GM12878 (cell line): ENCODE measurements around the gene SFI1. TPM values are rescaled to one million over a fixed set of nuclear protein-coding genes. Genes with fewer than 3 reads are reported as not detected.
A peak's percentile ranks its signal among the peaks of the same experiment; 100 is the strongest.

Source experiments
- ATAC-seq: fragments of 200-7000 bp; cut with Tn5 transposase; 3 replicates; pipeline ENCODE4 v1.9.1; 2020; ENCODE audit warnings: mild to moderate bottlenecking, moderate library complexity
- BruUV-seq: library from RNA; stranded (reverse); fragments of 400-500 nt; replicated peaks from 2 replicates; lab custom pipeline; 2021; lab: Mats Ljungman, UMichigan
- CTCF ChIA-PET: fragments of 300-600 bp; sonication (Branson Sonifier 250); formaldehyde crosslinking; extraction: SDS; loops from one replicate; lab custom pipeline; 2021; ENCODE audit warnings: inconsistent platforms; lab: Yijun Ruan, JAX
- POLR2A ChIA-PET: fragments of 350-600 bp; formaldehyde crosslinking; extraction: SDS; loops from one replicate; lab custom pipeline; 2021; ENCODE audit warnings: inconsistent platforms; lab: Charles Lee
- RAD21 ChIA-PET: fragments of 300-600 bp; sonication (Branson Sonifier 250); formaldehyde crosslinking; loops from one replicate; lab custom pipeline; 2023; ENCODE audit warnings: antibody characterized with exemption; ENCODE audit not compliant: unreplicated experiment; lab: Charles Lee
- SMC1A ChIA-PET: fragments of 300-600 bp; sonication (Branson Sonifier 250); formaldehyde crosslinking; loops from one replicate; lab custom pipeline; 2023; ENCODE audit not compliant: unreplicated experiment, uncharacterized antibody; lab: Charles Lee
- DNase-seq: peaks from one replicate; pipeline ENCODE4 v3.0.0-alpha.2; 2011; ENCODE audit warnings: low read depth, low spot score
- FAIRE-seq: peaks from 3 replicates; lab custom pipeline; 2011; peaks lifted over from hg19 to GRCh38; lab: Jason Lieb, UNC
- H2AFZ ChIP-seq: 2 replicates; pipeline ENCODE4 v1.6.0; 2011; ENCODE audit warnings: low read depth, low read length, control low read depth; ENCODE audit not compliant: control insufficient read depth
- H3K27ac ChIP-seq: 2 replicates; pipeline ENCODE4 v1.5.1; 2011; ENCODE audit warnings: control low read depth; ENCODE audit not compliant: control insufficient read depth, insufficient read depth
- H3K27me3 ChIP-seq, 2 experiments: replicated peaks in 1 of 2; 2 replicates each; pipeline versions ENCODE4 v1.6.0 to v1.6.1; 2011; ENCODE audit warnings: low read length in 1 of 2; ENCODE audit not compliant: control insufficient read depth in 2 of 2, insufficient read depth in 2 of 2
- H3K36me3 ChIP-seq, 2 experiments: 2 replicates each; pipeline ENCODE4 v1.5.1; 2011; ENCODE audit warnings: low read length in 1 of 2; ENCODE audit not compliant: control insufficient read depth in 2 of 2, insufficient read depth in 2 of 2
- H3K4me1 ChIP-seq: 2 replicates; pipeline ENCODE4 v1.6.1; 2011; ENCODE audit warnings: mild to moderate bottlenecking, low read length, moderate library complexity, mixed read lengths; ENCODE audit not compliant: control insufficient read depth, insufficient read depth
- H3K4me2 ChIP-seq: 2 replicates; pipeline ENCODE4 v1.6.0; 2011; ENCODE audit warnings: control low read depth; ENCODE audit not compliant: control insufficient read depth, insufficient read depth
- H3K4me3 ChIP-seq: fragments of 200-600 bp; sonication (generic); 2 replicates; pipeline ENCODE4 v1.5.1; 2016
- H3K79me2 ChIP-seq: 2 replicates; pipeline ENCODE4 v1.6.0; 2011; ENCODE audit warnings: low read length; ENCODE audit not compliant: control insufficient read depth, insufficient read depth
- H3K9ac ChIP-seq: 2 replicates; pipeline ENCODE4 v1.8.0; 2011; ENCODE audit warnings: low read length, control low read depth, mixed read lengths; ENCODE audit not compliant: control insufficient read depth, insufficient read depth
- H3K9me3 ChIP-seq: replicated peaks from 3 replicates; pipeline ENCODE4 v1.5.1; 2011; ENCODE audit warnings: mild to moderate bottlenecking, low read length; ENCODE audit not compliant: control insufficient read depth, insufficient read depth
- H4K20me1 ChIP-seq: 2 replicates; pipeline ENCODE4 v1.6.0; 2011; ENCODE audit not compliant: control insufficient read depth, insufficient read depth
- BHLHE40 ChIP-seq, 2 experiments: fragments of 450-650 bp in 1 of 2; IDR thresholded peaks; 2 replicates each; pipeline ENCODE4 v1.6.1; 2011 to 2017; ENCODE audit warnings: low read depth in 2 of 2, borderline replicate concordance in 1 of 2, improper control_type of control experiment in 1 of 2, low read length in 1 of 2, mild to moderate bottlenecking in 1 of 2
- DPF2 ChIP-seq: fragments of 450-650 bp; IDR thresholded peaks from 2 replicates; pipeline ENCODE4 v1.6.1; 2017; ENCODE audit warnings: mild to moderate bottlenecking
- NR2F1 ChIP-seq: fragments of 450-650 bp; conservative IDR thresholded peaks from 2 replicates; pipeline ENCODE4 v1.6.1; 2017; ENCODE audit warnings: mild to moderate bottlenecking
- ZNF687 ChIP-seq: fragments of 450-650 bp; IDR thresholded peaks from 2 replicates; pipeline ENCODE4 v1.6.1; 2017; ENCODE audit warnings: mild to moderate bottlenecking, moderate library complexity
- WGBS: methylation state at CpG from one replicate; pipeline ENCODE4 v1.1.6; 2016; ENCODE audit warnings: low lambda C conversion rate; ENCODE audit not compliant: insufficient replicate concordance, insufficient coverage; ENCODE audit errors: missing lambda C conversion rate; 5-methylcytosine and 5-hydroxymethylcytosine counted together
- in situ Hi-C: fragments of 300-500 bp; cut with MboI; formaldehyde crosslinking; loops from 9 replicates; pipeline ENCODE4 v1.14.3; 2018; ENCODE audit warnings: mixed read lengths
- intact Hi-C: fragments of 100-400 bp; cut with micrococcal nuclease; formaldehyde crosslinking; loops from one replicate; pipeline ENCODE4 v1.14.2; 2022; ENCODE audit not compliant: unreplicated experiment
- polyA plus RNA-seq, 11 experiments: library from polyadenylated mRNA; depleted of rRNA in 4 of 11; unstranded in 6 of 11; stranded (reverse) in 5 of 11; fragments of >200 nt; fragmentation: Nextera tagmentation in 4 of 11; fragmentation: Illumina TruSeq in 1 of 11; extraction: Ambion mirVana in 4 of 11; extraction: Trizol in 1 of 11; gene quantifications; 1 replicate in 1 of 11; 2 replicates in 10 of 11; pipeline versions ENCODE4 v1.2.1 to v1.2.3, GENCODE V29; 2011 to 2016; ENCODE audit warnings: inconsistent platforms in 2 of 11, missing spikeins in 2 of 11, low read depth in 1 of 11
- total RNA-seq, 4 experiments: library from RNA; depleted of rRNA in 3 of 4; stranded (reverse); fragments of >200 nt in 3 of 4; fragmentation: Illumina TruSeq in 1 of 4; extraction: Trizol in 1 of 4; gene quantifications; 2 replicates each; pipeline versions ENCODE4 v1.2.1 to v1.2.3, GENCODE V29; 2013 to 2021

SFI1 gene
- total and polyA plus RNA-seq, 10 of the 15 experiments (the other 5 are each of a cell fraction or from before 2014, with no cell fraction given), result 6.3 to 70.1 (median 30.4) TPM

- ChIA-PET POLR2A (interaction anchor here (1.5 to 3.2 kb wide), 3 partner anchors 8 to 14 kb away, joined by 3 to 26 read pairs (median 19); partner anchors contain the start of gene PISD), SMC1A (interaction anchor here (2.0 kb wide), 1 partner anchor 10 kb away, joined by 11 read pairs; the partner anchor contains the start of gene PISD), CTCF (interaction anchor here (1.2 kb wide), 1 partner anchor 9 kb away, joined by 3 read pairs; no protein-coding TSS in a partner anchor), RAD21 (interaction anchor here (1.5 to 3.4 kb wide), 2 partner anchors 16 to 22 kb away, joined by 3 to 37 read pairs; no protein-coding TSS in a partner anchor)
- Histone ChIP-seq H3K4me1 (peaks cover 43% of the 10 kb centered on the region), H4K20me1 (no peaks in the 10 kb centered on the region), H3K4me2 (peak overlapping the region; percentile 73), H3K4me3 (peak overlapping the region; percentile 61), H3K27ac (peak overlapping the region; percentile 85), H3K9ac (peak overlapping the region; percentile 56), H3K36me3 (peaks cover 0 to 7% of the 10 kb centered on the region in 2 experiments; a peak in 1 of 4 replicates), H3K79me2 (peaks cover 56% of the 10 kb centered on the region), H3K9me3 (no peaks in the 10 kb centered on the region), H3K27me3 (no peaks in the 10 kb centered on the region), H2AFZ (no peak overlapping the region)
- no peak for DNase-seq
- peak; percentile 40 for ATAC-seq
- TF ChIP-seq DPF2 (no peak), ZNF687 (peak; percentile 8; the same call in 1 of the 2 replicates), BHLHE40 (IDR thresholded peaks at IDR 0.05; ENCODE audit: borderline replicate concordance in 1 of 2, low read depth in 2 of 2, low read length in 1 of 2) (peak in 1 of 2 experiments; percentile 36; a peak in 1 of 4 replicates), NR2F1 (0 out of 2 replicates have a peak, but pooled peaks have one; percentile 13)
- FAIRE-seq, result no peak
- under 1% methylated on average over 9 of the region's 9 CpGs for WGBS
- in situ Hi-C loops (no loop called here), intact Hi-C loops (no loop called here)
- BruUV-seq, result no TSS peak
Observed at GRCh38 chr22:31652088-31652487, 155.8 kb downstream of the SFI1 start.
